Right lobe of liver (tissue), 6 donors: ENCODE results near the gene USO1. TPM values are rescaled to one million over a fixed set of nuclear protein-coding genes. Genes with fewer than 3 reads are reported as not detected.

Source experiments
- ATAC-seq, 4 donors: fragments of 200-7000 bp; cut with Tn5 transposase; one replicate each; pipeline ENCODE4 v1.9.1; 2020; ENCODE audit warnings: mild to moderate bottlenecking in 4 of 4, moderate library complexity in 4 of 4
- DNase-seq, 3 donors: peaks; one replicate each; pipeline ENCODE4 v3.0.0-alpha.2; 2020
- H3K27ac ChIP-seq, 3 donors: fragments of 200-600 bp; one replicate each; pipeline ENCODE4 v1.8.0; 2022
- H3K27me3 ChIP-seq, 2 donors: fragments of 200-600 bp; one replicate each; pipeline ENCODE4 v1.8.0; 2022
- H3K36me3 ChIP-seq, 4 donors: fragments of 200-600 bp; sonication (generic) in 1 of 4; one replicate each; pipeline versions ENCODE4 v1.5.1 to v1.8.0; 2017 to 2022; ENCODE audit warnings: control low read depth in 1 of 4
- H3K4me1 ChIP-seq, 4 donors: fragments of 200-600 bp; sonication (generic) in 1 of 4; one replicate each; pipeline versions ENCODE4 v1.5.1 to v1.8.0; 2017 to 2022; ENCODE audit warnings: control low read depth in 1 of 4
- H3K4me3 ChIP-seq, 3 donors: fragments of 200-600 bp; one replicate each; pipeline ENCODE4 v1.8.0; 2022
- H3K9me3 ChIP-seq, 4 donors: fragments of 200-600 bp; sonication (generic) in 1 of 4; one replicate each; pipeline versions ENCODE4 v1.5.1 to v1.8.0; 2017 to 2022; ENCODE audit warnings: control low read depth in 1 of 4
- POLR2A ChIP-seq: fragments of 450-650 bp; IDR thresholded peaks from one replicate; pipeline ENCODE4 v1.6.1; 2017; ENCODE audit warnings: antibody characterized with exemption, mild to moderate bottlenecking
- WGBS: methylation state at CpG from one replicate; pipeline ENCODE4 v1.1.6; 2018; ENCODE audit warnings: low coverage, low lambda C conversion rate; ENCODE audit not compliant: insufficient coverage; ENCODE audit errors: missing lambda C conversion rate; 5-methylcytosine and 5-hydroxymethylcytosine counted together
- intact Hi-C, 2 donors: fragments of 100-400 bp; cut with DNase I; formaldehyde crosslinking; loops; one replicate each; pipeline versions ENCODE4 v1.11.2 to v1.14.1; 2022
- total RNA-seq, 6 experiments: library from RNA; depleted of rRNA in 2 of 6; stranded (reverse); fragments of >200 nt in 2 of 6; fragmentation: NEBNext Ultra II Directional in 3 of 6; extraction: Animal tissue kit (Norgen Biotek cat#: 25700) in 3 of 6; gene quantifications; one replicate each; pipeline versions ENCODE4 v1.1.0 to v1.2.4, GENCODE V29; 2016 to 2023
- TF ChIP-seq, protein P1 (sequence below), 4 donors: fragments of 200-600 bp in 3 of 4; fragments of 450-650 bp in 1 of 4; IDR thresholded peaks; one replicate each; pipeline versions ENCODE4 v1.5.1 to v1.8.0; 2016 to 2022; ENCODE audit warnings: antibody characterized with exemption in 4 of 4, mild to moderate bottlenecking in 2 of 4
- donor health status: DM: no; HTN: yes; CAD: no.
- donor health status: DM: no; HTN: no; CAD: no.
- donor health status: DM: no; HTN: no; CAD: no.
- donor health status: DM: no; HTN: yes; CAD: no.
- donor health status: DM: no; HTN: yes; CAD: no.

Gene USO1
- total RNA-seq, 6 experiments from 2014 or later = 43.7 to 64.0 (median 49.4) TPM

- no peak for DNase-seq
- no peak for ATAC-seq
- intact Hi-C loops = no loop called here
- H3K27ac ChIP-seq = no peak overlapping the region
- H3K36me3 ChIP-seq = peaks cover 7 to 45% (median 26%) of the 10 kb centered on the region in 4 donors
- no peak overlapping the region for H3K4me3 ChIP-seq
- H3K27me3 ChIP-seq = no peaks in the 10 kb centered on the region
- no peaks in the 10 kb centered on the region for H3K4me1 ChIP-seq
- TF ChIP-seq, protein P1, sequence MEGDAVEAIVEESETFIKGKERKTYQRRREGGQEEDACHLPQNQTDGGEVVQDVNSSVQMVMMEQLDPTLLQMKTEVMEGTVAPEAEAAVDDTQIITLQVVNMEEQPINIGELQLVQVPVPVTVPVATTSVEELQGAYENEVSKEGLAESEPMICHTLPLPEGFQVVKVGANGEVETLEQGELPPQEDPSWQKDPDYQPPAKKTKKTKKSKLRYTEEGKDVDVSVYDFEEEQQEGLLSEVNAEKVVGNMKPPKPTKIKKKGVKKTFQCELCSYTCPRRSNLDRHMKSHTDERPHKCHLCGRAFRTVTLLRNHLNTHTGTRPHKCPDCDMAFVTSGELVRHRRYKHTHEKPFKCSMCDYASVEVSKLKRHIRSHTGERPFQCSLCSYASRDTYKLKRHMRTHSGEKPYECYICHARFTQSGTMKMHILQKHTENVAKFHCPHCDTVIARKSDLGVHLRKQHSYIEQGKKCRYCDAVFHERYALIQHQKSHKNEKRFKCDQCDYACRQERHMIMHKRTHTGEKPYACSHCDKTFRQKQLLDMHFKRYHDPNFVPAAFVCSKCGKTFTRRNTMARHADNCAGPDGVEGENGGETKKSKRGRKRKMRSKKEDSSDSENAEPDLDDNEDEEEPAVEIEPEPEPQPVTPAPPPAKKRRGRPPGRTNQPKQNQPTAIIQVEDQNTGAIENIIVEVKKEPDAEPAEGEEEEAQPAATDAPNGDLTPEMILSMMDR (IDR thresholded peaks at IDR 0.05) = no peak
- no peak for TF ChIP-seq POLR2A
- 0% methylated on average over 1 of the region's 1 CpG for WGBS
- no peaks in the 10 kb centered on the region for H3K9me3 ChIP-seq
Observed at GRCh38 chr4:75771607-75772006, 47.2 kb downstream of the USO1 start.

GRCh38 chr4:75777589-75777988 lies 53.2 kb downstream of the USO1 start:
- no peak overlapping the region for H3K4me3 ChIP-seq
- intact Hi-C loops = no loop called here
- no peaks in the 10 kb centered on the region for H3K9me3 ChIP-seq
- H3K27me3 ChIP-seq = no peaks in the 10 kb centered on the region
- ATAC-seq (no peak), DNase-seq (no peak)
- H3K4me1 ChIP-seq = no peaks in the 10 kb centered on the region
- H3K27ac ChIP-seq = no peak overlapping the region
- TF ChIP-seq, protein P1 (IDR thresholded peaks at IDR 0.05) = no peak
- no peak for TF ChIP-seq POLR2A
- WGBS = 88% methylated on average over 2 of the region's 2 CpGs
- peaks cover 7 to 72% (median 29%) of the 10 kb centered on the region in 4 donors for H3K36me3 ChIP-seq

DNA sequence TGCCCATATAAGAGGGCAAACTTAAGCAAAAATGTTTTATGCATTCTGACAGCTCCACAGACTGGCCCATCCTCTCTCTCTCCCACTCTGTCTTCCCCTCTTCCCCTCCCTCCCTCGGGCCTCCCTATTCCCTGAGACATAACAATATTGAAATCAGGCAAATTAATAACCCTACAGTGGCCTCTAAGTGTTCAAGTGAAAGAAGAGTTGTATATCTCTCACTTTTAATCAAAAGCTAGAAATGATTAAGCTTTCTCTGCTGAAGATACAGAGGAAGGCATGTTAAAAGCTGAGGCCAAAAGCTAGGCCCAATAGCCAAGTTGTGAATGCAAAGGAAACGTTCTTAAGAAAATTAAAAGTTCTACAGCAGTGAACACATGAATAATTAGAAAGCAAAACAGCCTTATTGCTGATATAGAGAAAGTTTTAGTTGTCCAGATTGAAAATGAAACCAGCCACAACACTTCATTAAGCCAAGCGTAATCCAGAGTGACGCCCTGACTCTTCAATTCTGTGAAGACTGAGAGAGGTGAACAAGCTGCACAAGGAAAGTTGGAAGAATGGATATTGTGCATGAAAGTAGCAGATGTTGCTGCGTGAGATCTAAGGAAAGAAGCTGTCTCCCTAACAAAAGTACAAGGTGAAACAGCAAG lies 54.9 kb downstream of the USO1 start:
- TF ChIP-seq POLR2A = no peak
- TF ChIP-seq, protein P1 (IDR thresholded peaks at IDR 0.05) = no peak
- H3K27ac ChIP-seq = no peak overlapping the region
- DNase-seq (no peak), ATAC-seq (no peak)
- 84% methylated on average over 5 of the region's 5 CpGs for WGBS
- H3K27me3 ChIP-seq = no peaks in the 10 kb centered on the region
- H3K36me3 ChIP-seq = peaks cover 7 to 72% (median 29%) of the 10 kb centered on the region in 4 donors
- intact Hi-C loops = no loop called here
- no peaks in the 10 kb centered on the region for H3K9me3 ChIP-seq
- no peaks in the 10 kb centered on the region for H3K4me1 ChIP-seq
- H3K4me3 ChIP-seq = no peak overlapping the region

DNA sequence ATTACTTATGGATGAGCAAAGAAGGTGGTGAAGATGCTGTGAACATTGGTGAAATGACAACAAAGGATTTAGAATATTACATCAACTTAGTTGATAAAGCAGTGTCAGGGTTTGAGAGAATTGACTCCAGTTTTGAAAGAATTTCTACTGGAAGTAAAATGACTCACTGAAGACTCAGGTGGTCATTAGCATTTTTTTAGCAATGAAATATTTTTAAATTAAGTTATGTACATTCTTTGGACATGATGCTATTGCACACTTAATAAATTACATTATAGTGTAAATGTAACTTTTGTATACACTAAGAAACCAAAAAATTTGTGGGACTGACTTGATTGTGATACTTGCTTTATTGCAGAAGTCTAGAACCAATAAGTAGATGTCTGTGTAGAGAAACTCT lies 56.9 kb downstream of the USO1 start:
- intact Hi-C loops = no loop called here
- ATAC-seq = no peak
- Histone ChIP-seq H3K27me3 (no peaks in the 10 kb centered on the region), H3K4me1 (no peaks in the 10 kb centered on the region), H3K27ac (no peak overlapping the region), H3K9me3 (no peaks in the 10 kb centered on the region), H3K36me3 (peaks cover 2 to 57% (median 18%) of the 10 kb centered on the region in 4 donors), H3K4me3 (no peak overlapping the region)
- DNase-seq = no peak
- TF ChIP-seq, protein P1 (IDR thresholded peaks at IDR 0.05) = no peak
- no peak for TF ChIP-seq POLR2A
